Suprapubic skin (tissue), 4 donors: ENCODE results near the gene TBC1D4. TPM values are rescaled to one million over a fixed set of nuclear protein-coding genes. Genes with fewer than 3 reads are reported as not detected.

Source experiments
- DNase-seq, 2 donors: peaks; one replicate each; pipeline ENCODE4 v3.0.0-alpha.2; 2019; ENCODE audit warnings: low spot score in 2 of 2
- H3K27ac ChIP-seq: fragments of 200-600 bp; sonication (generic); one replicate; pipeline ENCODE4 v1.5.1; 2019
- H3K27me3 ChIP-seq: fragments of 200-600 bp; sonication (generic); one replicate; pipeline ENCODE4 v1.5.1; 2019
- H3K36me3 ChIP-seq: fragments of 200-600 bp; sonication (generic); one replicate; pipeline ENCODE4 v1.5.1; 2019
- H3K4me1 ChIP-seq: fragments of 200-600 bp; sonication (generic); one replicate; pipeline ENCODE4 v1.5.1; 2019
- H3K4me3 ChIP-seq: fragments of 200-600 bp; sonication (generic); one replicate; pipeline ENCODE4 v1.5.1; 2019; ENCODE audit warnings: mild to moderate bottlenecking
- H3K9me3 ChIP-seq: fragments of 200-600 bp; sonication (generic); one replicate; pipeline ENCODE4 v1.5.1; 2019
- CTCF ChIP-seq, 2 donors: fragments of 200-600 bp in 1 of 2; fragments of 450-650 bp in 1 of 2; sonication (generic) in 1 of 2; IDR thresholded peaks; one replicate each; pipeline ENCODE4 v1.5.1; 2016 to 2019; ENCODE audit warnings: antibody characterized with exemption in 2 of 2, mild to moderate bottlenecking in 1 of 2, moderate library complexity in 1 of 2
- EP300 ChIP-seq: sonication (generic); formaldehyde crosslinking; IDR thresholded peaks from one replicate; pipeline ENCODE4 v1.6.1; 2017; ENCODE audit warnings: antibody characterized with exemption
- POLR2A ChIP-seq, 2 donors: fragments of 450-650 bp; IDR thresholded peaks; one replicate each; pipeline ENCODE4 v1.6.1; 2017; ENCODE audit warnings: antibody characterized with exemption in 2 of 2, mild to moderate bottlenecking in 2 of 2, moderate library complexity in 2 of 2
- POLR2AphosphoS5 ChIP-seq, 3 donors: sonication (generic); formaldehyde crosslinking; IDR thresholded peaks; one replicate each; pipeline ENCODE4 v1.6.1; 2017; ENCODE audit warnings: antibody characterized with exemption in 3 of 3
- WGBS: methylation state at CpG from one replicate; pipeline ENCODE4 v1.1.5; 2018; 5-methylcytosine and 5-hydroxymethylcytosine counted together
- total RNA-seq, 4 donors: library from RNA; depleted of rRNA; stranded (reverse); fragments of >200 nt; gene quantifications; one replicate each; pipeline ENCODE4 v1.1.0, GENCODE V29; 2016

Gene TBC1D4
- total RNA-seq, 4 donors from 2014 or later, result 54.3 to 110 (median 72.7) TPM

- Histone ChIP-seq H3K36me3 (peaks cover 10% of the 10 kb centered on the region), H3K27me3 (no peaks in the 10 kb centered on the region), H3K4me3 (peak overlapping the region; percentile 26), H3K9me3 (no peaks in the 10 kb centered on the region), H3K27ac (no peak overlapping the region), H3K4me1 (no peaks in the 10 kb centered on the region)
- DNase-seq, result no peak
- WGBS, result 76% methylated on average over 4 of the region's 4 CpGs
- TF ChIP-seq CTCF (IDR thresholded peaks at IDR 0.05), result no peak
These were observed 156.3 kb downstream of the TBC1D4 start for GRCh38 chr13:75325711-75326110.

DNA sequence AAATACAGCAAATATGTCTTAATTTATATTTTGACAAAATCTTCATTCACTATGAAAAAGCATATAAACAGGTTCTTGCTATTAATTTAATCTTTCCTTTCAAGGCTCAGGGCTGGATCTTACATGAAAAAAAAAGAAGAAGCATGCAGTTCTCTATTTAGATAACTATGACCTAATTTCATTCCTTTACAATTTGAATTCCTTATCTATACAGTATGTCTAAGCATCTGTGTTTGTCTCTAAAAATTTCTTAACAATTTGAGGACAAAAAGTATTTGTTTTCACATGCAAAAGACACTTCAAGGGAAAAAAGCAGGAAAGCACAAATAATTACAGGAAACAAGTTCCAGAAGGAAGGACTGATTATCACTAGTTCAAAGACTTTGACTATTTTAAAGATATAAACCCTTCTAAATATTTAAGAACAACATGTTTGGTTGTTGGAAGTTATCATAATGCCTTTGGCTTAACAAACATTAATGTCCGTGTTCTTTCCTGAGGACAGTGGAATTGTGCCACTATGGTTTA is 157.5 kb downstream of the TBC1D4 start:
- peaks cover 13% of the 10 kb centered on the region for H3K36me3 ChIP-seq
- no peak for DNase-seq
- no peak overlapping the region for H3K27ac ChIP-seq
- TF ChIP-seq CTCF (IDR thresholded peaks at IDR 0.05), result no peak
- no peak for TF ChIP-seq POLR2AphosphoS5 (IDR thresholded peaks at IDR 0.05)
- no peak for TF ChIP-seq POLR2A (IDR thresholded peaks at IDR 0.05)
- TF ChIP-seq EP300, result no peak
- H3K4me1 ChIP-seq, result no peaks in the 10 kb centered on the region
- H3K4me3 ChIP-seq, result no peak overlapping the region
- no peaks in the 10 kb centered on the region for H3K9me3 ChIP-seq
- 76% methylated on average over 1 of the region's 1 CpG for WGBS
- H3K27me3 ChIP-seq, result no peaks in the 10 kb centered on the region

- Histone ChIP-seq H3K36me3 (peaks cover 12% of the 10 kb centered on the region), H3K4me1 (peaks cover 2% of the 10 kb centered on the region), H3K4me3 (no peak overlapping the region), H3K27ac (no peak overlapping the region), H3K9me3 (no peaks in the 10 kb centered on the region), H3K27me3 (no peaks in the 10 kb centered on the region)
- no peak for DNase-seq
- WGBS, result 89% methylated on average over 3 of the region's 3 CpGs
- TF ChIP-seq POLR2AphosphoS5 (IDR thresholded peaks at IDR 0.05) (no peak), POLR2A (IDR thresholded peaks at IDR 0.05) (no peak), EP300 (no peak), CTCF (IDR thresholded peaks at IDR 0.05) (no peak)
These were observed 160.9 kb downstream of the TBC1D4 start for GRCh38 chr13:75321084-75321483.

DNA sequence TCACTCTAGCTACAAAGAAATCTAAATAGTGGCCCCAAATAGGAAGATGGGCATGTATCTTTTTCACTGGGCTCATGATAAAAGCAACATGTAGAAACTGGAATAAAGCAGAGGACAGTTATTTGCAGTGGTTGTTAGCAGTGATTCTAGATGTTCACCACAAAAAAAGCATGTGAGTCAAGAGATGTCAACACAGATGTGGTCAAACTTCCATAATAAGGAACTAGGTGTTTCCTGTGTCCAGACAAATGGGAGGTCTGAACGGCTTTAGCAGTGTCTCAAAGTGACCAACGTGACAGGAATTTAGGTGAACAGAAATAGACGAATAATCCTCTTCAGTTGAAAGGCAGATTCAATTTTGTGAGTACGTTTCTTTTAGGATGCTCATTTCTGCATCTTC is 162.7 kb downstream of the TBC1D4 start:
- Histone ChIP-seq H3K36me3 (peaks cover 9% of the 10 kb centered on the region), H3K4me3 (no peak overlapping the region), H3K9me3 (no peaks in the 10 kb centered on the region), H3K27me3 (no peaks in the 10 kb centered on the region), H3K4me1 (peaks cover 2% of the 10 kb centered on the region), H3K27ac (no peak overlapping the region)
- no peak for TF ChIP-seq EP300
- no peak for TF ChIP-seq POLR2AphosphoS5 (IDR thresholded peaks at IDR 0.05)
- no peak for TF ChIP-seq CTCF (IDR thresholded peaks at IDR 0.05)
- no peak for TF ChIP-seq POLR2A (IDR thresholded peaks at IDR 0.05)
- no peak for DNase-seq
- WGBS, result 84% methylated on average over 4 of the region's 4 CpGs

- 91% methylated on average over 2 of the region's 2 CpGs for WGBS
- Histone ChIP-seq H3K4me3 (no peak overlapping the region), H3K9me3 (no peaks in the 10 kb centered on the region), H3K4me1 (peaks cover 2% of the 10 kb centered on the region), H3K36me3 (peaks cover 9% of the 10 kb centered on the region), H3K27ac (no peak overlapping the region), H3K27me3 (no peaks in the 10 kb centered on the region)
- DNase-seq, result no peak
- TF ChIP-seq EP300 (no peak), POLR2A (IDR thresholded peaks at IDR 0.05) (no peak), POLR2AphosphoS5 (IDR thresholded peaks at IDR 0.05) (no peak)
These were observed 163.7 kb downstream of the TBC1D4 start for GRCh38 chr13:75318138-75318833.
